HT-29 (cell line): ENCODE data around the gene LZTR1. TPM values are rescaled to one million over a fixed set of nuclear protein-coding genes. Genes with fewer than 3 reads are reported as not detected.
"Not testable (repeated sequence)": the region's sequence is repeated elsewhere in the genome, so short reads cannot be mapped to it uniquely, and the experiment has no call there.

Source experiments
- DNase-seq: peaks from one replicate; pipeline ENCODE4 v3.0.0-alpha.2; 2015; ENCODE audit warnings: low spot score
- total RNA-seq: library from RNA; depleted of rRNA; stranded (reverse); fragments of >200 nt; shearing (Covaris generic); gene quantifications from 2 replicates; pipeline ENCODE4 v1.2.3, GENCODE V29; 2014

Gene LZTR1
- total RNA-seq, 1 experiment from 2014 or later = 27.5 TPM

DNA sequence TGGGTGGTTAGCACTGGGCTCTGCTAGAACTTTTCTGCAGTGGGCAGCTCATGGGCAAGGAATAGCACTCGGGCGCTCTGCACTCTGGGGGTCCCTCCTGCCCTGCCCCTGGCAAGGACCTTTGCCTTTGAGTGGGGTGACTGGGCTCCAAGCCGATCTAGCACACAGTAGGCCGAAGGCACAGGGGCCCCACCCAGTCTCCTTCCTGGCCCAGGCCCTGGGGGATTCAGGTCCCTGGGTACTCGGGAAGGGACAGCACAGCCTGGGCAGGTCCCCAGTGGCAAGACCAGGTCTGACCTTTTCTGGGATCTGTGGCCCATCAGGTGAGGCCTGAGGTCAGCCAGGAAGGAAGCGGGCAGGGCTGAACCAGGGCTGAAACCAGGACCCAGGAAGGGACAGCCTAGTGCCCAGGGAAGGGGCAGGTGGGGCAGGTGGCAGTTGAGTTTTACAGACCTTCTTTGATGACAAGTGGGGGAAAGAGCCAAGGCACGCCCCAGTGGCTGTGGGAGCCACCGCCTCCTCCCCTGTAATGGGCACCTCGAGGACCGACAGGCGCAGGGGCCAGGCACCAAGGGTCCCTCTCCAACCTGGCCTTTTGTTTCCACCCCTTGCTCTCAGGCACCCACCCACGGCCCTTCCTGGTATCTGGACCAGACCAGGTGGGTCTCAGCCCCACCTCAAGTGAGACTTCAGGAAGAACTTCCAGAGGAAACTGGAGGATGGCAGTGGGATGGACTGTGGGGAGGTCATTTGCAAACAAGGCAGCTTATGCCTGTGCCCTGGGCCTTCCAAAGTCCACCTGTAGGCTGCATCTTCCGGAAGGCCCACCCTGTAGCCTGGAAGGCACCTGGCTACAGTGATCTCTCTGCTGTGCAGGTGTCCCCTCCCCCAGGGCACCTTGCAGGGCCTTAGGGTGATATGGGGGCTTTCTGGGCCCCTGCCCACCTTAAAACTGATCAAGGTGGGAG is 15.9 kb upstream of the LZTR1 start:
- DNase-seq = no peak

DNA sequence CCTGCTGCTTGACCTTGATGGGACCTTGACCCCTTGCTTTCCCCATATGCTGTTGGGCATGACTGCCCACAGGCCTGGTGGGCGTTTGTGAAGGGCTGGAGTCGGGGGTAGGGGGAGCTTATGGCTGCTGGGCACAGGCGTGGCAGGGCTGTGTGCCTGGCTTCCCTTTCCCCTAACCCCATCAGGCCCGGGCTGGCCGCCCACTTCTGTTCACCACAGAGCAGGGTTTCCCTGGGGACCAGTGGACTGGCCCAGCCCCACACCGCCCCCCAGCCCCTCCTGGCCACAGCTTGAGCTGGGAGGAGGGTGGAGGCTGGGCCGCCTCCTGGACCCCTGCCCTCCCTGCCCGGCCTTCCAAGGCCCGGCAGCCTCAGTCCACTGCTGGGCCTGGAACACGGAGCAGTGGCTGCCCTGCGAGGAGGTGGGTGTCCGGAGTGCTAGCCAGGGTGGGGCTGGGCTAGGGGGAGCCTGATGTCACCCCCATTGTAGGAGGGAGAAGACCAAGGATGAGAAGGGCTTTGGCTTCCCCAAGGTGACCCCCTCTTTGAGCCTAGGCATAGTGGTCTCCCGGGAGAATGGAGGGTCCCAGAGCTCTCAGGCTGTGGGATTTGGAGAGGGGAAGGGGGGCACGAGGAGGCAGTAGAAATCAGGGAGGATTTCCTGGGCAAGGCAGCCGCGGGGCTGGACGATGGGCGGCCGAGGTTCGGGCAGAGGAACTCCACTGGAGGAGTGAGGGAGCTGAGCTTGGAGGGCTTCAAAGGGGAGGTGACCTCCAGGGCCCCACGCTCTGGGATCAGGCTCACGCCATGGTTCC is 15.0 kb upstream of the LZTR1 start, which contains the start of gene AIFM3:
AIFM3 (plus strand) TSS at position 373 of the 814 bp plus-strand sequence. CDS start 690 bp downstream, outside the sequence.
- no peak for DNase-seq

DNA sequence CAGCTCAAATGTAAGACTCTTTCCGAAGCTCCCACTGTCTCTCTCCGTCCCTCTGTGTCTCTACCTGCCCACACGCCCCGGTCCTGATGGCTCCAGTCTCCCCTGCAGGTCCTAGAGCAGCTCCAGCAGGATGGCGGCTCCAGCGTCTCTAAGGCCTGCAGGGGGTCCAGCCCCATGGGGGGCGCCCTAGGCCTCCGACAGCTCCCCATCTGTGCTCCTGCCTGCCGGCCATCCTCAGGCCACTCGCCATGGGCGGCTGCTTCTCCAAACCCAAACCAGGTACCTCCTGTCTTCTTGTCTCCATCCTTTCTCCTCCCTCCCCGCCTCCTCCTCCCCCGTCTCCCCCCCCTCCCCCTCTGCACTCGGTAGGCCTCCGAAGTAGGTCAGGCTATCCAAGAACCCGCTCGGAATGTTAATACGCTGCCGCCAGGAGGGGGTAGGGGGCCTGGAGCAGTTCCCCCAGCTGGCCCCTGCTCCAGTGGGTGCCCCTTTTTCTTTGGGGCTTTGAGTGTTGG is 14.3 kb upstream of the LZTR1 start:
- no peak for DNase-seq

DNA sequence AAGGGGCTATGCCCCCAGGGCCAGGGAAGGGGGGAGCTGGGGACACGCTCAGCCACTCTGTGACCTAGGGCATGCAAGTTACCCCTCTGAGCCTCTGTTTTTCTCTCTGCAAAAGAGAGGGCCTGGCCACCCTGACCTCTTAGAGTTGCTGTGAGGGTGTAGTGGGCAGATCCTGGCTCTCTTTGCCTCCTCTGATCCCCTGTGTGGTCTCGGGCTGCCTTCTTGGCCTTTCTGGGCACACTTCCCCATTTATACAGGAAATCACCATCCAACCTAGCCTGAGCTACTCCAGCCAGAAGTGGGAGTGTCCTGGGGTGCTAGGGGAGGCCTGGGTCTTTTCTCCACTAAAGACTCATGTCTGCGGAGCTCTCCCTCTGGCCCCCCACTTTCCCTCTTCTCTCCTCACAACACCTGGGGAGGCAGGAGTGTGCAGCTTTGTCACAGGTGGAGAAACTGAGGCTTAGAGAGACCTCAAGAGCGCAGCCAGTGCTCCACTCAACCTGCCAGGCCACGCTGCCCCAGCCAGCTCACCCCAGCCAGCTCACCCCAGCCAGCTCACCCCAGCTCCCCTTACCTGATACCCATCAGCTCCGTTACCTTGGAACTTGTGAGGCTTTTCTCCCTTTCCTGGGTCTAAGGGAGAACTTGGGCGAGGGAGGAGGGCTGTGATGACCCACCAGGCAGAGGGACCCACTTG is 13.7 kb upstream of the LZTR1 start:
- DNase-seq = no peak

DNA sequence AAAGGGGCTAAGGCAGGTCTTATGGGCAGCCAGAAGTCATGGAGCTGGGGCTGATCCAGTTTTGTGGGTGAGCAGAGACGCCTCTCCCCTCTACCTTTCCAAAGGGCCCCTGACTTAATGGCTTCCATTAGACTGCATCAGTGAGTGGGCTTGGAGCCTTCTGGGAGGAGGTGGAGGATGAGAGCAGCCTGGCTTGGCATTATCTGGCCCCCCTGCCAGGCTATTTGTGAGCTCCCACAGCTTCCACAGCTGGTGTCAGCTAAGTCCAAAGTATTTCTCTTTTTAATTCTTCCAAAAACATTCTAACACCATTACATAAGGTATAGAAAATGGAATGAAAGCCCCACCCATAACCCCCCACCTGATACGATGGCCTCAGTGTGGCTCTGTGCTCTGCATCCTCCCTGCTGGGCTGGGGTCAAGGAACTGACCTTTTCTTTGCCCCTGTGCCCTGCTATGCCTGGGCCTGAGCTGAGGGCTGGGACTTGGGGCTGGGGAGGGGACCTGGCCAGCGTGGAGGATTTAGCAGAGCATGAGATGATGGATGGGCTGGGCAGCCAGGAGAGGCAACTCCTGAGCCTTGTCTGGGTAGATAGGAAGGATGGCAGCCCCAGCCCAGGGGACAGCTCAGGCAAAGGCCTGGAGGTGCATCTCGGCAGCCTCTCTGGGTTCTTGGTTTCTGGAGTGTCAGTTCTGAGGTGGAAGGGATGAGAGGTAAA is 11.0 kb upstream of the LZTR1 start:
- DNase-seq = no peak

- DNase-seq = not testable (repeated sequence)
Measured at GRCh38 chr22:20972014-20972694, 9.9 kb upstream of the LZTR1 start.

DNA sequence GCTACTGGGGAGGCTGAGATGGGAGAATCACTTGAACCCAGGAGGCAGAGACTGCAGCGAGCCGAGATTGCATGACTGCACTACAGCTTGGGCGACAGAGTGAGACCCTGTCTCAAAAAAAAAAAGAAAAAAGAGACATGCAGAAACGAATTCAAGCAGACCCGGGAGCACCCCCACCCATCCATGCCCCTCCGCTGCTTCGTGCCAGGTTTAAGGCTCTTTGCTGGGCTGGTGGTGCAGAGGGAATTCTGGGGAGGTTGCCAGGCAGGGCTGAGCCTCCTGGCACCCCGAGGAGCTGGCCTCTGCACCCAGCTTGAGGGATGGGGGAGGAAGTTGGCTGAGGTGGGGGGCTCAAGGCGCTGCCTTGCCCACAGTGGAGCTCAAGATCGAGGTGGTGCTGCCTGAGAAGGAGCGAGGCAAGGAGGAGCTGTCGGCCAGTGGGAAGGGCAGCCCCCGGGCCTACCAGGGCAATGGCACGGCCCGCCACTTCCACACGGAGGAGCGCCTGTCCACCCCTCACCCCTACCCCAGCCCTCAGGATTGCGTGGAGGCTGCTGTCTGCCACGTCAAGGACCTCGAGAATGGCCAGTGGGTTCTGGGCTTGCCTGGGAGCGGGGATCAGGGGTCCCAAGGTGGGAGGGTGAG is 9.0 kb upstream of the LZTR1 start:
- no peak for DNase-seq

DNA sequence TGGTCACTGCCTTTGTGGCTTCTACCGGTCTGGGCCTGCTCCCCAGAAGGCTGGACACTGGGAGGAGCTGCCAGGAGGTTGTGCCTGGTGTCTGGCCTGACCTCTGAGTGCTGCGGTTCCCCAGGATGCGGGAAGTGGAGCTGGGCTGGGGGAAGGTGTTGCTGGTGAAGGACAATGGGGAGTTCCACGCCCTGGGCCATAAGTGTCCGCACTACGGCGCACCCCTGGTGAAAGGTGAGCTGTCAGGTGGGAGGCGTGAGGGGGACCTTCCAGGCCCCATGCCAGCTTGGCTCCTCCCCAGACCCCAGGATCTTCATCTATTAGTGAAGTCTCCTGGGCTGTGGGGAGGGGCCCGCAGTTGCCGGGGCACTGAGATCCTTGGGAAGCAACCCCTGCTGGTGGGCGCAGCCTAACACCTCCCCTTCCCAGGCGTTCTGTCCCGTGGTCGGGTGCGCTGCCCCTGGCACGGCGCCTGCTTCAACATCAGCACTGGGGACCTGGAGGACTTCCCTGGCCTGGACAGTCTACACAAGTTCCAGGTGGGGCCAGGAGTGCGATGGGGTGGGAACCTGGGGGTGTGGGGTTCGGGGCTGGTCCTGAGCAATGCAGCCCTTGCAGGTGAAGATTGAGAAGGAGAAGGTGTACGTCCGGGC is 8.3 kb upstream of the LZTR1 start:
- no peak for DNase-seq

- DNase-seq = no peak
Measured at GRCh38 chr22:20974336-20974955, 7.7 kb upstream of the LZTR1 start.

DNA sequence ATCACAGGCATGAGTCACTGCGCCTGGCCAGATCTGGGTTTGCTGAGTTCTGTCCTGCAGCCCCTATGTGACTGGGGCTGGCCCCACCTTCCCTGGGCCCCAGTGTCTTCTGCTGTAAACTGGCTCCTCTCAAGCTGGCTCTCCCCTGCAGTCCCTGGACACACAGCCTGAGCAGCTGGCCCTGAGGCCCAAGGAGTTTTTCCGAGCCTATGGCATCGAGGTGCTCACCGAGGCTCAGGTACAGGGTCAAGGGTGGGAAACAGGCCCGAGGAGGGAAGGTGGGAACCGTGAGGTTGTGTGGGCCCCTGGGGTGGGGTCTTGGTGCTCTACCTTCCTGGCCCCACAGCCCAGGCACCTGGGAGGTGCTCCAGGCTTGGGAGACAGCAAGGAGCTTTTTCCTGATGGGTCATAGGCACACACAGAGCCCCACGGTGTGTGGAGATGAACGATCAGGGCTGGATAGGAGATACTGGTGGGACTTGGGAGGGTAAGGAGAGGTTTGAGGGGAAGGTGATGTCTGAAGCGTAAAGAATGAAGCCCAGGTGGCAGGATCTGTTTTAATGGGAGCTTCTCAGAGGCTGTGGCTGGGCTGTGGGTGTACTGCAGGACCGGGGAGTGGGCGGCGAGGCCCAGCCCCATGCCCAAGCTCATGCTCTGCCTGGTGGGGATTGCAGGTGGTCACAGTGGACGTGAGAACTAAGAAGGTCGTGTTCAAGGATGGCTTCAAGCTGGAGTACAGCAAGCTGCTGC is 6.4 kb upstream of the LZTR1 start:
- no peak for DNase-seq

GRCh38 chr22:20976291-20976877 is 5.7 kb upstream of the LZTR1 start:
- no peak for DNase-seq

GRCh38 chr22:20977019-20977418 is 5.1 kb upstream of the LZTR1 start:
- no peak for DNase-seq

DNA sequence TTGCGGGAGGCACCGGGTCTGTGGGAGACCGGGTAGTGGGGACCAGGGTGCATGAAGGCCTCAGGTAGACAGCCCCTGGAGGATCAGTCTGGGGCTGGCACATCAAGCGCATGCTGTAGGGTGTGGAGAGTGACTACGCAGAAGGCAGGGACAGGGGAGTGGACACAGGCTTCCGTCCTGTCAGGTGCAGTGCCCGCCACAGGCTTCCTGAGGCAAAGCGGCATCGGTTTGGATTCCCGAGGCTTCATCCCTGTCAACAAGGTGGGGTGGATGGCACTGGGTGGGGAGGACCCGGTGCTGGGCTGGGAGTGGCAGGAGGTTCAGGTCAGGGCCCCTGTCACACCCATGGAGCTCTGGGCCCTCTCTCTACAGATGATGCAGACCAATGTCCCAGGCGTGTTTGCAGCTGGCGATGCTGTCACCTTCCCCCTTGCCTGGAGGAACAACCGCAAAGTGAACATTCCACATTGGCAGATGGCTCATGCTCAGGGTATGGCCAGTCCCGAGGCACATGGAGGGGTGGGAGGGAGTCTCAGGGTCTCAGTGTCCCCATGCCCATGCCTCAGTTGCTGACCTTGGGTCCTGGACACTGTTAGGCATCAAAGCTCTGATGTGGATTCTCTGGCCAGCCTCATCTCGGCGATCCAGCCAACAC is 4.5 kb upstream of the LZTR1 start:
- DNase-seq = no peak

DNA sequence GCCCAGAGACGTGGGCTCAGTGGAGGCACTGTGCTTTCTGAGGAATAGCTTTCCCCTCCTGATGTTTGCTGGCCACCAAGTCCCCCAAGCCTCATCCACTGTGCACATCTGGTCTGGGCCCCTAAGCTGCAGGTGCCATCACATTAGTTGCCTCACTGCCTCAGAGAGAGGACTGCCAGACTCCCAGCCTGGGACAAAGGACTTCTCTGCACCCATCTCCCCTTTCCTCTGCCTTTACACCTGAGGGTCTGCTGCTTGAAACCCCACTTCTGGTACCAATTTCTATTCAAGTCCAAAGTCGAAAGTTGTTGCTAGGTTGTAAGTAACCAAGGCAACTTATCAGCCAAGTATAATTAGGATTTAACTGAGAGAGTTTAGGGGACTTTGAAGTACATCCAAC is 3.7 kb upstream of the LZTR1 start:
- no peak for DNase-seq

GRCh38 chr22:20979243-20979809 is 2.8 kb upstream of the LZTR1 start:
- DNase-seq = no peak

GRCh38 chr22:20979940-20980453 is 2.1 kb upstream of the LZTR1 start:
- no peak for DNase-seq

- no peak for DNase-seq
Measured at GRCh38 chr22:20980523-20980922, 1.6 kb upstream of the LZTR1 start.
